ENCODE data around the gene TBC1D14.

- TF ChIP-seq POLR2A (IDR thresholded peaks at IDR 0.05; ENCODE audit: low read length) (no peak), GATA1 (IDR thresholded peaks at IDR 0.05; ENCODE audit: low read depth, low read length) (no peak)
These were observed 25.2 kb upstream of the TBC1D14 start for GRCh38 chr4:6884341-6884870.

Data from erythroblast (primary cell).